Ovary (tissue), 9 donors: ENCODE measurements around the gene STYK1. TPM values are rescaled to one million over a fixed set of nuclear protein-coding genes. Genes with fewer than 3 reads are reported as not detected.
"Not testable (repeated sequence)": the region's sequence is repeated elsewhere in the genome, so short reads cannot be mapped to it uniquely, and the experiment has no call there.

Experiments used
- DNase-seq, 5 donors: peaks; one replicate each; pipeline ENCODE4 v3.0.0-alpha.2; 2019 to 2020
- H3K27ac ChIP-seq, 2 donors: fragments of 200-600 bp; one replicate each; pipeline versions ENCODE4 v1.5.1 to v1.8.0; 2019 to 2022
- H3K27me3 ChIP-seq: fragments of 200-600 bp; one replicate; pipeline ENCODE4 v1.8.0; 2022
- H3K36me3 ChIP-seq: fragments of 200-600 bp; sonication (generic); one replicate; pipeline ENCODE4 v1.5.1; 2019
- H3K4me1 ChIP-seq: one replicate; pipeline ENCODE4 v1.8.1; 2013; ENCODE audit warnings: mild to moderate bottlenecking, moderate library complexity; ENCODE audit not compliant: insufficient read depth
- H3K4me3 ChIP-seq: fragments of 200-600 bp; sonication (generic); one replicate; pipeline ENCODE4 v1.5.1; 2017
- H3K9me3 ChIP-seq, 2 donors: fragments of 200-600 bp in 1 of 2; sonication (generic) in 1 of 2; one replicate each; pipeline versions ENCODE4 v1.5.1 to v1.8.1; 2013 to 2019; ENCODE audit warnings: mild to moderate bottlenecking in 1 of 2, moderate library complexity in 1 of 2
- CTCF ChIP-seq, 3 donors: fragments of 450-650 bp in 2 of 3; fragments of 200-600 bp in 1 of 3; IDR thresholded peaks; one replicate each; pipeline versions ENCODE4 v1.5.1 to v1.8.0; 2016 to 2022; ENCODE audit warnings: antibody characterized with exemption in 3 of 3, mild to moderate bottlenecking in 1 of 3
- EP300 ChIP-seq: sonication (generic); formaldehyde crosslinking; IDR thresholded peaks from one replicate; pipeline ENCODE4 v1.6.1; 2017; ENCODE audit warnings: antibody characterized with exemption
- POLR2A ChIP-seq: fragments of 450-650 bp; IDR thresholded peaks from one replicate; pipeline ENCODE4 v1.6.1; 2017; ENCODE audit warnings: antibody characterized with exemption, mild to moderate bottlenecking, moderate library complexity
- WGBS, 3 donors: extraction: QIAGEN DNeasy Blood & Tissue Kit in 1 of 3; methylation state at CpG; one replicate each; pipeline versions ENCODE4 v1.1.5 to v1.1.7; 2013 to 2017; 5-methylcytosine and 5-hydroxymethylcytosine counted together
- intact Hi-C, 4 donors: fragments of 100-400 bp; cut with DNase I; formaldehyde crosslinking; loops; one replicate each; pipeline versions ENCODE4 v1.11.0 to v1.15.1; 2022 to 2023
- polyA plus RNA-seq, 2 donors: library from polyadenylated mRNA; stranded (reverse); fragments of 200-250 nt in 1 of 2; fragments of 350-450 nt in 1 of 2; fragmentation: Illumina TruSeq in 1 of 2; extraction: RNeasy Lipid Tissue Mini Kit (QIAGEN cat#74804) in 1 of 2; gene quantifications; one replicate each; pipeline ENCODE4 v1.2.3, GENCODE V29; 2013 to 2014
- total RNA-seq, 7 donors: library from RNA; depleted of rRNA in 2 of 7; stranded (reverse); fragments of >200 nt in 2 of 7; fragmentation: NEBNext Ultra II Directional in 3 of 7; extraction: Animal tissue kit (Norgen Biotek cat#: 25700) in 3 of 7; gene quantifications; one replicate each; pipeline versions ENCODE4 v1.1.0 to v1.2.4, GENCODE V29; 2016 to 2023
- donor health status: DM: no; HTN: no; CAD: no; lungs with moderate emphysema.
- donor health status: DM: no; HTN: no; CAD: no.
- donor health status: Bipolar disorder and iron deficiency.
- donor health status: DM: yes; HTN: yes; CAD: no.
- donor health status: DM: no; HTN: no; CAD: no.
- donor health status: DM: yes; HTN: yes; CAD: no.

Gene STYK1
- total and polyA plus RNA-seq, 9 donors = 0.07 to 1.3 (median 0.33) TPM; not detected in 2

GRCh38 chr12:10612984-10613348, 60.9 kb downstream of the STYK1 start:
- Histone ChIP-seq H3K4me3 (peak overlapping the region; percentile 91), H3K9me3 (no peaks in the 10 kb centered on the region), H3K36me3 (no peaks in the 10 kb centered on the region), H3K27ac (peak overlapping the region; percentile 54 to 60), H3K4me1 (peaks cover 1% of the 10 kb centered on the region), H3K27me3 (no peaks in the 10 kb centered on the region)
- intact Hi-C loops = no loop called here
- TF ChIP-seq EP300 (no peak), CTCF (IDR thresholded peaks at IDR 0.05) (no peak), POLR2A (no peak)
- DNase-seq = peak in 1 of 5 donors; percentile 15
- 0 to 1% (median 0%) methylated on average over 6 of the region's 6 CpGs for WGBS, 3 donors

- Histone ChIP-seq H3K9me3 (no peaks in the 10 kb centered on the region), H3K36me3 (no peaks in the 10 kb centered on the region), H3K4me1 (peaks cover 1% of the 10 kb centered on the region), H3K27me3 (no peaks in the 10 kb centered on the region), H3K27ac (peak overlapping the region in 1 of 2 donors; percentile 60), H3K4me3 (peak overlapping the region; percentile 91)
- intact Hi-C loops = no loop called here
- no peak for TF ChIP-seq EP300
- TF ChIP-seq CTCF (IDR thresholded peaks at IDR 0.05) = no peak
- TF ChIP-seq POLR2A = no peak
- WGBS, 3 donors = 51 to 69% (median 66%) methylated on average over 6 of the region's 6 CpGs
- DNase-seq = no peak
These were observed 61.7 kb downstream of the STYK1 start for GRCh38 chr12:10612110-10612509.

- intact Hi-C loops, H3K4me3 ChIP-seq: not testable (repeated sequence)
- 82 to 85% (median 82%) methylated on average over 4 of the region's 4 CpGs for WGBS, 3 donors
These were observed 62.6 kb downstream of the STYK1 start for GRCh38 chr12:10611258-10611657.

GRCh38 chr12:10610188-10610587, 63.7 kb downstream of the STYK1 start:
- Histone ChIP-seq H3K9me3 (no peaks in the 10 kb centered on the region), H3K4me1 (peaks cover 1% of the 10 kb centered on the region), H3K36me3 (no peaks in the 10 kb centered on the region), H3K27me3 (no peaks in the 10 kb centered on the region), H3K4me3 (no peak overlapping the region), H3K27ac (no peak overlapping the region)
- intact Hi-C loops = no loop called here
- 87 to 91% (median 88%) methylated on average over 3 of the region's 3 CpGs for WGBS, 3 donors
- DNase-seq = no peak
- TF ChIP-seq EP300 (no peak), CTCF (IDR thresholded peaks at IDR 0.05) (no peak), POLR2A (no peak)

More at GRCh38 chr12:10611258-10611657, 62.6 kb downstream of the STYK1 start:
- not testable (repeated sequence) for H3K4me1 ChIP-seq, H3K36me3 ChIP-seq, H3K9me3 ChIP-seq, DNase-seq, H3K27ac ChIP-seq, H3K27me3 ChIP-seq

GRCh38 chr12:10607885-10608458, 65.9 kb downstream of the STYK1 start:
- 81 to 84% (median 81%) methylated on average over 3 of the region's 3 CpGs for WGBS, 3 donors
- intact Hi-C loops = no loop called here
- Histone ChIP-seq H3K4me1 (peaks cover 1% of the 10 kb centered on the region), H3K9me3 (no peaks in the 10 kb centered on the region), H3K4me3 (no peak overlapping the region), H3K27ac (no peak overlapping the region), H3K36me3 (no peaks in the 10 kb centered on the region), H3K27me3 (no peaks in the 10 kb centered on the region)
- no peak for DNase-seq
- TF ChIP-seq POLR2A = no peak
- no peak for TF ChIP-seq EP300
- no peak for TF ChIP-seq CTCF (IDR thresholded peaks at IDR 0.05)
